GM12878 (cell line): ENCODE data around the gene C1QL4. TPM values are rescaled to one million over a fixed set of nuclear protein-coding genes. Genes with fewer than 3 reads are reported as not detected.

Experiments
- ATAC-seq: fragments of 200-7000 bp; cut with Tn5 transposase; 3 replicates; pipeline ENCODE4 v1.9.1; 2020; ENCODE audit warnings: mild to moderate bottlenecking, moderate library complexity
- BruUV-seq: library from RNA; stranded (reverse); fragments of 400-500 nt; replicated peaks from 2 replicates; lab custom pipeline; 2021; lab: Mats Ljungman, UMichigan
- CTCF ChIA-PET: fragments of 300-600 bp; sonication (Branson Sonifier 250); formaldehyde crosslinking; extraction: SDS; loops from one replicate; lab custom pipeline; 2021; ENCODE audit warnings: inconsistent platforms; lab: Yijun Ruan, JAX
- POLR2A ChIA-PET: fragments of 350-600 bp; formaldehyde crosslinking; extraction: SDS; loops from one replicate; lab custom pipeline; 2021; ENCODE audit warnings: inconsistent platforms; lab: Charles Lee
- RAD21 ChIA-PET: fragments of 300-600 bp; sonication (Branson Sonifier 250); formaldehyde crosslinking; loops from one replicate; lab custom pipeline; 2023; ENCODE audit warnings: antibody characterized with exemption; ENCODE audit not compliant: unreplicated experiment; lab: Charles Lee
- SMC1A ChIA-PET: fragments of 300-600 bp; sonication (Branson Sonifier 250); formaldehyde crosslinking; loops from one replicate; lab custom pipeline; 2023; ENCODE audit not compliant: unreplicated experiment, uncharacterized antibody; lab: Charles Lee
- DNase-seq: peaks from one replicate; pipeline ENCODE4 v3.0.0-alpha.2; 2011; ENCODE audit warnings: low read depth, low spot score
- FAIRE-seq: peaks from 3 replicates; lab custom pipeline; 2011; peaks lifted over from hg19 to GRCh38; lab: Jason Lieb, UNC
- H2AFZ ChIP-seq: 2 replicates; pipeline ENCODE4 v1.6.0; 2011; ENCODE audit warnings: low read depth, low read length, control low read depth; ENCODE audit not compliant: control insufficient read depth
- H3K27ac ChIP-seq: 2 replicates; pipeline ENCODE4 v1.5.1; 2011; ENCODE audit warnings: control low read depth; ENCODE audit not compliant: control insufficient read depth, insufficient read depth
- H3K27me3 ChIP-seq, 2 experiments: replicated peaks in 1 of 2; 2 replicates each; pipeline versions ENCODE4 v1.6.0 to v1.6.1; 2011; ENCODE audit warnings: low read length in 1 of 2; ENCODE audit not compliant: control insufficient read depth in 2 of 2, insufficient read depth in 2 of 2
- H3K36me3 ChIP-seq, 2 experiments: 2 replicates each; pipeline ENCODE4 v1.5.1; 2011; ENCODE audit warnings: low read length in 1 of 2; ENCODE audit not compliant: control insufficient read depth in 2 of 2, insufficient read depth in 2 of 2
- H3K4me1 ChIP-seq: 2 replicates; pipeline ENCODE4 v1.6.1; 2011; ENCODE audit warnings: mild to moderate bottlenecking, low read length, moderate library complexity, mixed read lengths; ENCODE audit not compliant: control insufficient read depth, insufficient read depth
- H3K4me2 ChIP-seq: 2 replicates; pipeline ENCODE4 v1.6.0; 2011; ENCODE audit warnings: control low read depth; ENCODE audit not compliant: control insufficient read depth, insufficient read depth
- H3K4me3 ChIP-seq: fragments of 200-600 bp; sonication (generic); 2 replicates; pipeline ENCODE4 v1.5.1; 2016
- H3K79me2 ChIP-seq: 2 replicates; pipeline ENCODE4 v1.6.0; 2011; ENCODE audit warnings: low read length; ENCODE audit not compliant: control insufficient read depth, insufficient read depth
- H3K9ac ChIP-seq: 2 replicates; pipeline ENCODE4 v1.8.0; 2011; ENCODE audit warnings: low read length, control low read depth, mixed read lengths; ENCODE audit not compliant: control insufficient read depth, insufficient read depth
- H3K9me3 ChIP-seq: replicated peaks from 3 replicates; pipeline ENCODE4 v1.5.1; 2011; ENCODE audit warnings: mild to moderate bottlenecking, low read length; ENCODE audit not compliant: control insufficient read depth, insufficient read depth
- H4K20me1 ChIP-seq: 2 replicates; pipeline ENCODE4 v1.6.0; 2011; ENCODE audit not compliant: control insufficient read depth, insufficient read depth
- BCL3 ChIP-seq: IDR thresholded peaks from 2 replicates; pipeline ENCODE4 v1.6.1; 2011; ENCODE audit warnings: borderline replicate concordance, low read depth, mild to moderate bottlenecking, moderate library complexity, low read length; ENCODE audit not compliant: insufficient read depth, poor library complexity, severe bottlenecking
- CBX3 ChIP-seq: fragments of 200-600 bp; sonication (generic); IDR thresholded peaks from 2 replicates; pipeline ENCODE4 v1.6.1; 2016; ENCODE audit warnings: low read depth, borderline replicate concordance
- CREM ChIP-seq: IDR thresholded peaks from 2 replicates; pipeline ENCODE4 v1.6.1; 2014; ENCODE audit warnings: antibody characterized with exemption, low read depth
- IKZF2 ChIP-seq, 2 experiments: fragments of 450-650 bp; IDR thresholded peaks; 2 replicates each; pipeline ENCODE4 v1.6.1; 2017; ENCODE audit warnings: mild to moderate bottlenecking in 2 of 2, moderate library complexity in 2 of 2
- KAT2A ChIP-seq: conservative IDR thresholded peaks from 2 replicates; pipeline ENCODE4 v1.6.1; 2011; ENCODE audit warnings: low read depth, low read length; ENCODE audit not compliant: control insufficient read depth
- KDM1A ChIP-seq: fragments of 200-600 bp; sonication (generic); IDR thresholded peaks from 2 replicates; pipeline ENCODE4 v1.6.1; 2016; ENCODE audit warnings: borderline replicate concordance
- LARP7 ChIP-seq: fragments of 450-650 bp; IDR thresholded peaks from 2 replicates; pipeline ENCODE4 v1.6.1; 2017; ENCODE audit warnings: mild to moderate bottlenecking
- MXI1 ChIP-seq: fragments of 150-350 bp; IDR thresholded peaks from 2 replicates; pipeline ENCODE4 v1.6.1; 2011; ENCODE audit warnings: low read depth, mild to moderate bottlenecking, inconsistent platforms, low read length, improper control_type of control experiment
- NR2C2 ChIP-seq: IDR thresholded peaks from 2 replicates; pipeline ENCODE4 v1.6.1; 2011; ENCODE audit warnings: borderline replicate concordance, low read depth; ENCODE audit not compliant: control insufficient read depth, insufficient read length
- POLR2AphosphoS5 ChIP-seq: IDR thresholded peaks from 2 replicates; pipeline ENCODE4 v1.6.1; 2011; ENCODE audit warnings: mild to moderate bottlenecking, low read length, inconsistent platforms
- SIX5 ChIP-seq: IDR thresholded peaks from 2 replicates; pipeline ENCODE4 v1.6.1; 2011; ENCODE audit warnings: mild to moderate bottlenecking, low read depth, low read length, moderate library complexity; ENCODE audit not compliant: severe bottlenecking
- TCF7 ChIP-seq: IDR thresholded peaks from 2 replicates; pipeline ENCODE4 v1.6.1; 2014; ENCODE audit warnings: antibody characterized with exemption, borderline replicate concordance
- WGBS: methylation state at CpG from one replicate; pipeline ENCODE4 v1.1.6; 2016; ENCODE audit warnings: low lambda C conversion rate; ENCODE audit not compliant: insufficient replicate concordance, insufficient coverage; ENCODE audit errors: missing lambda C conversion rate; 5-methylcytosine and 5-hydroxymethylcytosine counted together
- in situ Hi-C: fragments of 300-500 bp; cut with MboI; formaldehyde crosslinking; loops from 9 replicates; pipeline ENCODE4 v1.14.3; 2018; ENCODE audit warnings: mixed read lengths
- intact Hi-C: fragments of 100-400 bp; cut with micrococcal nuclease; formaldehyde crosslinking; loops from one replicate; pipeline ENCODE4 v1.14.2; 2022; ENCODE audit not compliant: unreplicated experiment
- polyA plus RNA-seq, 11 experiments: library from polyadenylated mRNA; depleted of rRNA in 4 of 11; unstranded in 6 of 11; stranded (reverse) in 5 of 11; fragments of >200 nt; fragmentation: Nextera tagmentation in 4 of 11; fragmentation: Illumina TruSeq in 1 of 11; extraction: Ambion mirVana in 4 of 11; extraction: Trizol in 1 of 11; gene quantifications; 1 replicate in 1 of 11; 2 replicates in 10 of 11; pipeline versions ENCODE4 v1.2.1 to v1.2.3, GENCODE V29; 2011 to 2016; ENCODE audit warnings: inconsistent platforms in 2 of 11, missing spikeins in 2 of 11, low read depth in 1 of 11
- total RNA-seq, 4 experiments: library from RNA; depleted of rRNA in 3 of 4; stranded (reverse); fragments of >200 nt in 3 of 4; fragmentation: Illumina TruSeq in 1 of 4; extraction: Trizol in 1 of 4; gene quantifications; 2 replicates each; pipeline versions ENCODE4 v1.2.1 to v1.2.3, GENCODE V29; 2013 to 2021
- TF ChIP-seq, protein P1 (sequence below): fragments of 450-650 bp; IDR thresholded peaks from 2 replicates; pipeline ENCODE4 v1.6.1; 2017; ENCODE audit warnings: mild to moderate bottlenecking, low read depth, inconsistent platforms; ENCODE audit not compliant: poor library complexity, severe bottlenecking
- TF ChIP-seq, protein P2 (sequence below): fragments of 450-650 bp; IDR thresholded peaks from 2 replicates; pipeline ENCODE4 v1.6.1; 2017; ENCODE audit warnings: antibody characterized with exemption, mild to moderate bottlenecking, moderate library complexity

C1QL4 gene
- total and polyA plus RNA-seq, 10 of the 15 experiments (the other 5 are each of a cell fraction or from before 2014, with no cell fraction given), result 0.05 TPM; not detected in 9

- RAD21 ChIA-PET, result no interaction called here
- H3K4me1 ChIP-seq, result peaks cover 17% of the 10 kb centered on the region
- in situ Hi-C loops, result loop anchor here (5.0 kb wide), 1 partner anchor 52 kb away; no protein-coding TSS in a partner anchor
- H4K20me1 ChIP-seq, result no peaks in the 10 kb centered on the region; the same call in 1 of the 2 replicates
- CTCF ChIA-PET, result interaction anchor here (1.1 to 4.7 kb wide), 4 partner anchors 16 to 50 kb away, joined by 3 to 25 read pairs (median 6); partner anchors contain the start of genes PRPH and TROAP
- TF ChIP-seq, protein P1, sequence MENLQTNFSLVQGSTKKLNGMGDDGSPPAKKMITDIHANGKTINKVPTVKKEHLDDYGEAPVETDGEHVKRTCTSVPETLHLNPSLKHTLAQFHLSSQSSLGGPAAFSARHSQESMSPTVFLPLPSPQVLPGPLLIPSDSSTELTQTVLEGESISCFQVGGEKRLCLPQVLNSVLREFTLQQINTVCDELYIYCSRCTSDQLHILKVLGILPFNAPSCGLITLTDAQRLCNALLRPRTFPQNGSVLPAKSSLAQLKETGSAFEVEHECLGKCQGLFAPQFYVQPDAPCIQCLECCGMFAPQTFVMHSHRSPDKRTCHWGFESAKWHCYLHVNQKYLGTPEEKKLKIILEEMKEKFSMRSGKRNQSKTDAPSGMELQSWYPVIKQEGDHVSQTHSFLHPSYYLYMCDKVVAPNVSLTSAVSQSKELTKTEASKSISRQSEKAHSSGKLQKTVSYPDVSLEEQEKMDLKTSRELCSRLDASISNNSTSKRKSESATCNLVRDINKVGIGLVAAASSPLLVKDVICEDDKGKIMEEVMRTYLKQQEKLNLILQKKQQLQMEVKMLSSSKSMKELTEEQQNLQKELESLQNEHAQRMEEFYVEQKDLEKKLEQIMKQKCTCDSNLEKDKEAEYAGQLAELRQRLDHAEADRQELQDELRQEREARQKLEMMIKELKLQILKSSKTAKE, result no peak
- TF ChIP-seq CBX3 (no peak), MXI1 (no peak), NR2C2 (no peak), BCL3 (no peak), TCF7 (no peak), CREM (no peak), POLR2AphosphoS5 (no peak), SIX5 (no peak), LARP7 (no peak), KAT2A (no peak), IKZF2 (IDR thresholded peaks at IDR 0.05) (no peak), KDM1A (no peak)
- TF ChIP-seq, protein P2, sequence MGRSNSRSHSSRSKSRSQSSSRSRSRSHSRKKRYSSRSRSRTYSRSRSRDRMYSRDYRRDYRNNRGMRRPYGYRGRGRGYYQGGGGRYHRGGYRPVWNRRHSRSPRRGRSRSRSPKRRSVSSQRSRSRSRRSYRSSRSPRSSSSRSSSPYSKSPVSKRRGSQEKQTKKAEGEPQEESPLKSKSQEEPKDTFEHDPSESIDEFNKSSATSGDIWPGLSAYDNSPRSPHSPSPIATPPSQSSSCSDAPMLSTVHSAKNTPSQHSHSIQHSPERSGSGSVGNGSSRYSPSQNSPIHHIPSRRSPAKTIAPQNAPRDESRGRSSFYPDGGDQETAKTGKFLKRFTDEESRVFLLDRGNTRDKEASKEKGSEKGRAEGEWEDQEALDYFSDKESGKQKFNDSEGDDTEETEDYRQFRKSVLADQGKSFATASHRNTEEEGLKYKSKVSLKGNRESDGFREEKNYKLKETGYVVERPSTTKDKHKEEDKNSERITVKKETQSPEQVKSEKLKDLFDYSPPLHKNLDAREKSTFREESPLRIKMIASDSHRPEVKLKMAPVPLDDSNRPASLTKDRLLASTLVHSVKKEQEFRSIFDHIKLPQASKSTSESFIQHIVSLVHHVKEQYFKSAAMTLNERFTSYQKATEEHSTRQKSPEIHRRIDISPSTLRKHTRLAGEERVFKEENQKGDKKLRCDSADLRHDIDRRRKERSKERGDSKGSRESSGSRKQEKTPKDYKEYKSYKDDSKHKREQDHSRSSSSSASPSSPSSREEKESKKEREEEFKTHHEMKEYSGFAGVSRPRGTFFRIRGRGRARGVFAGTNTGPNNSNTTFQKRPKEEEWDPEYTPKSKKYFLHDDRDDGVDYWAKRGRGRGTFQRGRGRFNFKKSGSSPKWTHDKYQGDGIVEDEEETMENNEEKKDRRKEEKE, result no peak
- no peaks in the 10 kb centered on the region for H3K79me2 ChIP-seq
- peaks cover 23 to 28% of the 10 kb centered on the region in 2 experiments for H3K27me3 ChIP-seq
- no TSS peak for BruUV-seq
- H3K36me3 ChIP-seq, result no peaks in the 10 kb centered on the region
- H3K4me2 ChIP-seq, result no peak overlapping the region
- H2AFZ ChIP-seq, result no peak overlapping the region
- ATAC-seq, result no peak
- no peak overlapping the region for H3K4me3 ChIP-seq
- DNase-seq, result no peak
- intact Hi-C loops, result no loop called here
- POLR2A ChIA-PET, result no interaction called here
- 6% methylated on average over 6 of the region's 6 CpGs for WGBS
- H3K9ac ChIP-seq, result no peak overlapping the region
- FAIRE-seq, result no peak
- SMC1A ChIA-PET, result interaction anchor here (1.4 kb wide), 1 partner anchor 50 kb away, joined by 3 read pairs; no protein-coding TSS in a partner anchor
- H3K27ac ChIP-seq, result no peak overlapping the region
- H3K9me3 ChIP-seq, result no peaks in the 10 kb centered on the region; the same call in 2 of the 3 replicates
Observed at GRCh38 chr12:49338830-49339463, 2.0 kb upstream of the C1QL4 start.
